HG03159 (cell line): ENCODE results near the gene LOXHD1.

Source experiments
- ATAC-seq: cut with Tn5 transposase; IDR thresholded peaks from one replicate; pipeline ENCODE4 v1.9.1; 2021; ENCODE audit warnings: mild to moderate bottlenecking, moderate library complexity; ENCODE audit not compliant: unreplicated experiment

Gene LOXHD1

GRCh38 chr18:46547520-46547919 is 109.5 kb downstream of the LOXHD1 start:
- no peak for ATAC-seq

- ATAC-seq: no peak
Measured at GRCh38 chr18:46546111-46546640, 110.8 kb downstream of the LOXHD1 start.

GRCh38 chr18:46542545-46542944 is 114.5 kb downstream of the LOXHD1 start:
- ATAC-seq: no peak

DNA sequence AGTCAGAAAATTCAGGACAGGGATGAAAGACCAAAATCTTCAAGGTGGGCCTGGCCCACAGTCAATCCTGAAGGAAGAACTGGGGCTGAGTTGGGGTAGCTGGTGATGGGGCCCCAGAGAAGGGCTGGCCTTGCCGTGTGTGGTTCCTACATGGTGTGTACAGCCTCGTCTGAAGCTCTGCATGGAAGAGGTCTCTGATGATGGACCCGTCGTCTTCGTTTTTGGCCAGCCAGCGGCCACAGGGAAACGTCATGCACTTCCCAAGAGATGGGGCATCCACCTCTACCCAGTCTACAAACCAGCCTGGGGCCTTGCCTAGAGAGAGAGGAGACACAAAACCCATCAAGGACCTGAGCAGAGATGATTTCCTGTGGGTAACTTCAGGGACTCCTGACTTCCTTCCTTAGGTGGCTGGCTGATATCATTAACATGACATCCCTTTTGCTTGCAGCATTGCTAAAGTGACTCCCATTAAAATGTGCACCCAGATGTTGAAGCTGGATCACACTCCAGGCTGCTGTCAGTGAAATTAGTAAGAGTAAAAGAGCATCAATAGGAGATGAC is 115.3 kb downstream of the LOXHD1 start:
- no peak for ATAC-seq

DNA sequence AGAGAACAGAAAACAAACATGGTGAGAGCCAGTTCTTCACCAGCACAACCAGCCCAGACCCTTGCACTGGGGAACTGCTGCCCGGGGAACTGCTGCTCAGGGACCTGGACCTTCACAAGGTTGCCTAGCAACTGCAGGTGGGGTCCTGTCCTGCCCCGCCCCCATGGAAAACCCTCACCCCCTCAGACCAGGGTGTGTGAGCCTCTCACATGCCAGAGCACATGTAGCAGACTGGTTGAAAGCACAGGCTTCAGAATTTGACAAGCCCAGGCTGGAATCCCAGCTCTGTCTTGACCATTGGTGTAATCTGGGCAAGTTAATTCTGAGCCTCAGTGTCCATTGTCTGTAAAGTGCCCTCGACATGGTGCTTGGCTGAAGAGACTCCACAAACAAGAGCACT is 118.6 kb downstream of the LOXHD1 start:
- ATAC-seq: no peak

- no peak for ATAC-seq
Measured at GRCh38 chr18:46536215-46536874, 120.7 kb downstream of the LOXHD1 start.

DNA sequence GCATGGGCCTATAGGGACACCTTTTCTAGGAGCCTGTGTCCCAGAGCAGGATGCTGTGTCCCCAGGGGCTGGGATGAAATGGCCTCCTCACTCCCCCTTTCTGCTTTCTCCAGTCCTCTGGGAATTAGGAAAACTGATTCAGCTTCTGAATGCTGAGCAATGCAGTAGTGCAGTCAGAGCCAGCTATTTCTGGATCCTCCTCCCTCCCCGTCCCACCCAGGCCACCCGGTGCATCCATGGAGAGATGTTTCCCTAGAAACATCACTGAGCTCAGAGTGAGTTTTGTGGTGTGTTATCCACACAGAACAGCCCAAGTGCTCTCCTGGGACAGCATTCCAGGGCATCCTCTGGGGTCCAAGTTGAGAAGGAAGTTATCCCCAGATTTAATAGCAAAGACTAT is 125.5 kb downstream of the LOXHD1 start:
- no peak for ATAC-seq

DNA sequence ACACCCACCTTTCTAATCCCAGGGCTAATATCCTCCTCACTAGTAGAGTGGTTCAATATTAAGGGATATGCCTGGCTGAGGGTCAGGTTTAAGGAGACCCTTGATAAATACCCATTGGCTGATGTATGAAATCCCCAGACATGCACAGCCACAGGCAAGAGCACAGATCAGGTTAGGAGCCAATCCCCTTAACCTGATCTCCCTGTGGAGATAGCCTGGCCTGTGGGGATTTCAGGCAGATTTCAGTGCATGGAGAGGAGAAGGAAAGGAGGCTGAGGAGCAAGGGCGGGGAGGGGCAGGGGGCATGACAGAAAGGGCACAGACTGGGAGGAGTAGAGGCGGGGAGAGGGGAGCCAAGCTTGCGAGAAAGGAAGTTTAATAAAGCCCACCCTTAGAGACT is 129.0 kb downstream of the LOXHD1 start:
- no peak for ATAC-seq

DNA sequence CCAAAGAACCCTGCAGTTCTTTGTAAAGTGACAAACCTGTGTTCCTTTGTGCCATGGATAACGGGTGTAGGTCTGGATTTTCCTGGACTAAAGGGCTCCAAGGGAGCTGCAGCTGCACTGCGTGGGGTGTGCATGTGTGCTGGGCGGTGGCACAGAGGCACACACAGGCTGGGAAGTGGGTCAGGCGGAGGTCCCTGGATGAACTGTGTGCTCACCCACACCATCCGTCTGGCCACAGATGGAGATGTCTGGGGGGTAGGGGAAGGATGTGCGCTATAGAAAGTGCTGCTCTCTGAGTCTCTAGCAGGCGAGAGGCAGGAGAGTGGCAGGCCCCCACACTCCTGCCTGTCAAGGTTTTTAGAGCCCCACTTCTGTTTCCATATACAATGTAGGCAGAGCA is 137.2 kb downstream of the LOXHD1 start:
- no peak for ATAC-seq

DNA sequence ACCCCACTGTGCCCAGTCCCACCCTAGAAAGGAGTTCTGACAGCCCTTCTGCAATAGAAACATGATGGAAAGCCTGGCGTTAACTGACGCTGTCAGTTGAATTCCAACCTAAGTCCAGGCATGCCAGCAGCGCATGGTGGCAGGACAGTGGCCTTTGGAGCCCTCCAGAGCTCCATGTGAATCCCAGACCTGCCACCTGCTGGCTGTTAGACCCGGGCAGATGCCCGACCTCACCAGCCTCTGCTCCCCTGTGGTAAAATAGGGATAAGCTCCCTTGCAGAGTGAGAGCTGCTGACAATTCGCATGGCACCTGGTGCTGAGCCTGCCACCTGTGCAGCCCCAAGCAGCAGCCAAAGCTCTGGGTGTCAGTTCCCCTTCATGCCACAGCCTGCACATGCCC is 138.6 kb downstream of the LOXHD1 start:
- no peak for ATAC-seq

DNA sequence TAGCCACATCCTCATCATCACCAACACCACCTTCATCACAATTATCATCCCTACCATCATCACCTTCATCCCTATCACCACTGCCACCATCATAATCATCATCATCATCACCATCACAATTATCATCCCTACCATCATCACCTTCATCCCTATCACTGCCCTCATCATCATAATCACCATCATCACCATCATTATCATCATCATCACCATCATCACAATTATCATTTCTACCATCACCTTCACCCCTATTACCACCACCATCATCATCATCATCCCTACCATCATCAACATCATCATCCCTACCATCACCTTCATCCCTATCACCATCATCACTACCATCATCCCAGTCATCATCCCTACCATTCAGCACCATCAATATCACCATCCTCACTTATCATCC is 140.5 kb downstream of the LOXHD1 start:
- no peak for ATAC-seq

DNA sequence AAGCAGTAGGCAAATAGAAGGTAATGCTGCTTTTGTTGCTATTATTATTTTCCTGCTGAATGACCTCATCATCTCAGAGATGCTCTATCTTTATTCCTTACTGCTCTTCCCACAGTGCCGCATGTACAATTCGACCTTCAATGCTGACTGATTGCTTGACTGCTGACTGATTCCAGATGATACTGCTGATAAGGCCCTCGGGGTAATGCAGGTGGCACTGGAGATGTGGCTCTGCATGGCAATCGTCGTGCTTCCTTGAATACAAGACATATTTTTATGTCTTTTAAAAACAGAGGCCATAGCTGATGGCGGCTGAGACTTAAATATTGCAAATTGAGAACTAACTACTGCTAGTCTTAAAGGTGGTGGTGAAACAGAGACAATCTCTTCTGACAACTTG is 146.6 kb downstream of the LOXHD1 start:
- no peak for ATAC-seq

GRCh38 chr18:46509530-46509929 is 147.5 kb downstream of the LOXHD1 start:
- ATAC-seq: no peak

- ATAC-seq: no peak
Measured at GRCh38 chr18:46506974-46507586, 149.9 kb downstream of the LOXHD1 start.

DNA sequence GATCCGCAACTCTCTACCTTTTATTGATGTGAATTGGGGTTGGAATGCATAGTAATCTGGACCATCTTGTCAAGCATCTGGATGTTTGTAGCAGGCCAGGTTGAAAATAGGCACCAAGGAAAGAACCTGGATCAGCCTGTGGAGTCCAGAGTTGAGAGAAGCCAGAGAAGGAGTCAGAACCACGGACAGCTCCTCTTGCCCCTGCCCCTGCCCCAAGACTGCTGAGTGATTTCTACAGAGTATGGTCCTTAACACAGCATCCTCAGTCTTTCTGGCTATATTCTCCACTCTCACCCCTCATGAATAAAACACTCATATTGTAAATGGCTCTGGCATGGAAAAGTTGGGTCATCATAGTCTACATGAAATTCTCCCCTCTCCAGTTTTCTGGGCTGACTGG is 154.6 kb downstream of the LOXHD1 start:
- ATAC-seq: no peak

DNA sequence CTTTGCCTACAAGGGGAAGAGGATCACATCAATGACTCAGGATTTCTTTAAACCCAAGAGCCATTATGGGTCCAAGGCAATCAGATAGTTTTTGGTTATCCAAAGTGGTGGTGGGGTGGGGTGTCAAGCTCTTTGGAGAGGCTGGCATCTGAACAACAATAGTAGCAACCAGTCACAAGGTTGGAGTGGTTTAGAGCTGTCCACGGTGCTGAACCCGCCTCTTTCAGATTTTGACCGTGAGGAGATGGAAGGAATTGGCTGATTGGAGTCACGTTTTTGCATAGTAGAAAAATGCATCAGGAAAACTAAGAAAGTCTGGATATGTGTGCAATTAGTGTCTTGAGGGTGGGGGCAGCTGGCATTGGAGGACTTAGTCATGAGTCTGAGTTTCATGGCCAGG is 159.9 kb downstream of the LOXHD1 start:
- no peak for ATAC-seq

GRCh38 chr18:46488471-46489213 is 168.4 kb downstream of the LOXHD1 start:
- ATAC-seq: no peak

DNA sequence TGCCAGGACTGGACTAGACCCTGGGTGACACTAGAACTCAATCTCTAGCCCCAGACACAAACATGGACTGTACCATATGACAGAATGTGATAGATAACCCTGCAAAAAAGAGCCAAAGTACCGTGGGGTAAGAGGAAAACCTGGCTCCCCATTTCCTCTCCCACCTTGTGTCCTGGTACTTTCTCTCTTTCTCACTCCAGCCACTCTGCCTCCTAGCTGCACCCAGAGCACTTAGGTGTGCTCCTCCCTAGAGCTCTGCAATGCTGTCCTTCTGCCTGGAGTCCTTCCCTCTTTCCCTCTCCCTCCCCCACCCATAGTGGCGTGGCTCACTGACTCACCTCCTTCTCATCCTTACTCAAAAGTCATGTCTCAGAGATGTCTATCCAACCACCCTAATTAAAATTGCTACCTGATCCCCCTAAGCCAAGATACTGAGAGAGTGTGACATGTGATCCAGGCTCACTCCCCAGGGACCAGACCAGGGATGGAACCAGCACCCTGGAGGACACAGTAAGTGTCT is 171.3 kb downstream of the LOXHD1 start:
- ATAC-seq: no peak

DNA sequence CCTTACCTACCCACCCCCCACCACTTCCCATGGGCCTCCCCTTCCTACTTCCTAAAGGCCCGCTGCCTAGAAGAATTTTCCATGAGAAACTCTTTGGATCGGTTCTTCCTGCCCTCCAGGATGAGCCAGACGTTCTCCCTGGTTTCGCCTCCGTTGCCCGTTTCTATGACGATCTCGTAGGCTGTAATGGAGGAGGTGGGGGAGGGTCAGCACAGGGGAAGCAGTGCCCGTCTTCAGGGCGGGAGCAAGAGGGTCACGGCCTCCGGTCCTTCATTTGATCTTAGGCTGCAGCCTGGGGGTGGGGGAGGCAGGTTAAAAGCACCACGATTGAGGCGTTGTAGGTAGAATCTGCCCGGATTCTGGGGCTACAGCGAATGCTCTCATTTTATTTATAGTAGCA is 172.0 kb downstream of the LOXHD1 start:
- ATAC-seq: no peak

- no peak for ATAC-seq
Measured at GRCh38 chr18:46482831-46483230, 174.2 kb downstream of the LOXHD1 start.

- no peak for ATAC-seq
Measured at GRCh38 chr18:46481847-46482245, 175.2 kb downstream of the LOXHD1 start.
